Stimulated activated CD4-positive, alpha-beta T cell treated with anti-CD3 and anti-CD28 coated beads, Interleukin-12 subunit alpha, Interleukin-12 subunit beta, amount 100 ng/mL, for 24 hours (primary cell): ENCODE data around the gene CLRN1.

Experiments used
- DNase-seq, 2 experiments: peaks; one replicate each; pipeline ENCODE4 v3.0.0-alpha.2; 2020; ENCODE audit warnings: low read depth in 2 of 2

The CLRN1 gene

GRCh38 chr3:150921209-150921608 lies 51.3 kb downstream of the CLRN1 start:
- DNase-seq, result no peak

GRCh38 chr3:150920236-150920635 lies 52.3 kb downstream of the CLRN1 start:
- no peak for DNase-seq

GRCh38 chr3:150917951-150918350 lies 54.6 kb downstream of the CLRN1 start:
- DNase-seq, result no peak

GRCh38 chr3:150913133-150913922 lies 59.2 kb downstream of the CLRN1 start:
- DNase-seq, result no peak

GRCh38 chr3:150912501-150912900 lies 60.0 kb downstream of the CLRN1 start:
- DNase-seq, result no peak

- DNase-seq, result no peak
Observed at GRCh38 chr3:150911771-150912170, 60.8 kb downstream of the CLRN1 start.

GRCh38 chr3:150906461-150906860 lies 66.1 kb downstream of the CLRN1 start:
- no peak for DNase-seq

GRCh38 chr3:150905746-150906145 lies 66.8 kb downstream of the CLRN1 start:
- no peak for DNase-seq

GRCh38 chr3:150905339-150905738 lies 67.2 kb downstream of the CLRN1 start, which contains the start of gene MINDY4B:
Gene MINDY4B (minus strand): TSS chr3:150905439. CDS start chr3:150905439, 0 bp downstream.
- DNase-seq, result no peak

GRCh38 chr3:150902988-150903387 lies 69.5 kb downstream of the CLRN1 start:
- no peak for DNase-seq

- DNase-seq, result no peak
Observed at GRCh38 chr3:150901793-150902192, 70.7 kb downstream of the CLRN1 start.

GRCh38 chr3:150899141-150899540 lies 73.4 kb downstream of the CLRN1 start:
- no peak for DNase-seq

GRCh38 chr3:150898046-150898754 lies 74.3 kb downstream of the CLRN1 start:
- no peak for DNase-seq

GRCh38 chr3:150897592-150897991 lies 74.9 kb downstream of the CLRN1 start:
- no peak for DNase-seq

GRCh38 chr3:150890831-150891230 lies 81.7 kb downstream of the CLRN1 start:
- DNase-seq, result no peak

GRCh38 chr3:150890295-150890694 lies 82.2 kb downstream of the CLRN1 start:
- DNase-seq, result no peak

GRCh38 chr3:150889106-150889505 lies 83.4 kb downstream of the CLRN1 start:
- DNase-seq, result no peak

GRCh38 chr3:150887031-150887430 lies 85.5 kb downstream of the CLRN1 start:
- DNase-seq, result no peak

- no peak for DNase-seq
Observed at GRCh38 chr3:150885535-150885934, 87.0 kb downstream of the CLRN1 start.

GRCh38 chr3:150878996-150879575 lies 93.4 kb downstream of the CLRN1 start:
- DNase-seq, result no peak

- DNase-seq, result no peak
Observed at GRCh38 chr3:150878290-150878689, 94.2 kb downstream of the CLRN1 start.

- DNase-seq, result no peak
Observed at GRCh38 chr3:150877303-150877702, 95.2 kb downstream of the CLRN1 start.
